MM.1S (cell line): ENCODE results near the gene BACE2.

ENCODE experiments used
- DNase-seq: peaks from one replicate; pipeline ENCODE4 v3.0.0-alpha.2; 2015
- H2AFZ ChIP-seq: fragments of 300-600 bp; sonication (generic); 2 replicates; pipeline ENCODE4 v1.6.0; 2016; ENCODE audit warnings: antibody characterized with exemption, low read length
- H3F3A ChIP-seq: fragments of 300-600 bp; sonication (generic); 2 replicates; pipeline ENCODE4 v1.6.1; 2016; ENCODE audit warnings: mild to moderate bottlenecking, antibody characterized with exemption, low read length, moderate library complexity, mixed read lengths; ENCODE audit not compliant: insufficient read depth
- H3K27ac ChIP-seq: fragments of 300-600 bp; sonication (generic); 2 replicates; pipeline ENCODE4 v1.5.1; 2016; ENCODE audit warnings: mild to moderate bottlenecking, low read length
- H3K27me3 ChIP-seq: fragments of 300-600 bp; sonication (generic); replicated peaks from 2 replicates; pipeline ENCODE4 v1.6.0; 2016; ENCODE audit warnings: low read length; ENCODE audit not compliant: insufficient read depth
- H3K36me3 ChIP-seq: fragments of 300-600 bp; sonication (generic); replicated peaks from 2 replicates; pipeline ENCODE4 v1.6.1; 2016; ENCODE audit warnings: mild to moderate bottlenecking, low read length, mixed read lengths; ENCODE audit not compliant: insufficient read depth
- H3K4me1 ChIP-seq: fragments of 300-600 bp; sonication (generic); 2 replicates; pipeline ENCODE4 v1.6.1; 2016; ENCODE audit warnings: low read length, mixed read lengths
- H3K4me2 ChIP-seq: fragments of 300-600 bp; sonication (generic); 2 replicates; pipeline ENCODE4 v1.6.0; 2016; ENCODE audit warnings: low read depth, low read length
- H3K4me3 ChIP-seq: fragments of 300-600 bp; sonication (generic); 2 replicates; pipeline ENCODE4 v1.5.1; 2016; ENCODE audit warnings: low read length, mixed read lengths
- H3K79me2 ChIP-seq: fragments of 300-600 bp; sonication (generic); 2 replicates; pipeline ENCODE4 v1.6.1; 2016; ENCODE audit warnings: mixed run types, low read length, mixed read lengths
- H3K9ac ChIP-seq: fragments of 300-600 bp; sonication (generic); 2 replicates; pipeline ENCODE4 v1.6.1; 2016; ENCODE audit warnings: low read length, mixed read lengths
- H3K9me2 ChIP-seq: fragments of 300-600 bp; sonication (generic); replicated peaks from 2 replicates; pipeline ENCODE4 v1.6.1; 2016; ENCODE audit warnings: mild to moderate bottlenecking, low read length, mixed read lengths; ENCODE audit not compliant: insufficient read depth
- H3K9me3 ChIP-seq: fragments of 300-600 bp; sonication (generic); replicated peaks from 2 replicates; pipeline ENCODE4 v1.6.1; 2016; ENCODE audit warnings: mild to moderate bottlenecking, low read length, mixed read lengths; ENCODE audit not compliant: insufficient read depth
- H4K20me1 ChIP-seq: fragments of 300-600 bp; sonication (generic); 2 replicates; pipeline ENCODE4 v1.6.1; 2016; ENCODE audit warnings: mild to moderate bottlenecking, low read length, moderate library complexity, mixed read lengths; ENCODE audit not compliant: insufficient read depth
- EZH2 ChIP-seq: fragments of 300-600 bp; sonication (generic); optimal IDR thresholded peaks from 2 replicates; pipeline ENCODE3; 2017; ENCODE audit warnings: low read depth, mild to moderate bottlenecking, antibody characterized with exemption, low read length, mixed read lengths
- EZH2phosphoT487 ChIP-seq: fragments of 300-600 bp; sonication (generic); IDR thresholded peaks from 2 replicates; pipeline ENCODE4 v1.6.1; 2018; ENCODE audit warnings: antibody characterized with exemption, low read length
- TF ChIP-seq, protein P1 (sequence below): fragments of 300-600 bp; sonication (generic); IDR thresholded peaks from 2 replicates; pipeline ENCODE4 v1.5.1; 2016; ENCODE audit warnings: antibody characterized with exemption, low read length, mixed read lengths

BACE2 gene

DNA sequence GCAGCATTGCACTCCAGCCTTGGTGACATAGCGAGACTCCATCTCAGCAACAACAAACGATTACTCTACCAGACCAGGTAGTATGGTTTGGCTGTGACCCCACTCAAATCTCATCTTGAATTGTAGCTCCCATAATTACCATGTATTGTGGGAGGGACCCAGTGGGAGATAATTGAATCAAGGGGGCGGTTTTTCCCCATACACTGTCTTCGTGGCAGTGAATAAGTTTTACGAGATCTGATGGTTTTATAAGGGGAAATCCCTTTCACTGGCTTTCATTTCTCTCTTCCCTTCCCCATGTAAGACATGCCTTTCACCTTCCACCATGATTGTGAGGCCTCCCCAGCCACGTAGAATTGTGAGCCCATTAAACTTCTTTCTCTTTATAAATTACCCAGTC lies 66.0 kb downstream of the BACE2 start:
- H3K9me3 ChIP-seq = no peaks in the 10 kb centered on the region
- H3K4me2 ChIP-seq = no peak overlapping the region
- TF ChIP-seq EZH2 (no peak), EZH2phosphoT487 (no peak)
- TF ChIP-seq, protein P1, sequence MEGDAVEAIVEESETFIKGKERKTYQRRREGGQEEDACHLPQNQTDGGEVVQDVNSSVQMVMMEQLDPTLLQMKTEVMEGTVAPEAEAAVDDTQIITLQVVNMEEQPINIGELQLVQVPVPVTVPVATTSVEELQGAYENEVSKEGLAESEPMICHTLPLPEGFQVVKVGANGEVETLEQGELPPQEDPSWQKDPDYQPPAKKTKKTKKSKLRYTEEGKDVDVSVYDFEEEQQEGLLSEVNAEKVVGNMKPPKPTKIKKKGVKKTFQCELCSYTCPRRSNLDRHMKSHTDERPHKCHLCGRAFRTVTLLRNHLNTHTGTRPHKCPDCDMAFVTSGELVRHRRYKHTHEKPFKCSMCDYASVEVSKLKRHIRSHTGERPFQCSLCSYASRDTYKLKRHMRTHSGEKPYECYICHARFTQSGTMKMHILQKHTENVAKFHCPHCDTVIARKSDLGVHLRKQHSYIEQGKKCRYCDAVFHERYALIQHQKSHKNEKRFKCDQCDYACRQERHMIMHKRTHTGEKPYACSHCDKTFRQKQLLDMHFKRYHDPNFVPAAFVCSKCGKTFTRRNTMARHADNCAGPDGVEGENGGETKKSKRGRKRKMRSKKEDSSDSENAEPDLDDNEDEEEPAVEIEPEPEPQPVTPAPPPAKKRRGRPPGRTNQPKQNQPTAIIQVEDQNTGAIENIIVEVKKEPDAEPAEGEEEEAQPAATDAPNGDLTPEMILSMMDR = no peak
- no peak overlapping the region for H3K27ac ChIP-seq
- H3K27me3 ChIP-seq = no peaks in the 10 kb centered on the region
- H3K9ac ChIP-seq = no peak overlapping the region
- H3K36me3 ChIP-seq = no peaks in the 10 kb centered on the region
- no peaks in the 10 kb centered on the region for H4K20me1 ChIP-seq
- DNase-seq = no peak
- H3K79me2 ChIP-seq = no peaks in the 10 kb centered on the region
- H2AFZ ChIP-seq = no peak overlapping the region
- H3K4me1 ChIP-seq = no peaks in the 10 kb centered on the region
- no peaks in the 10 kb centered on the region for H3K9me2 ChIP-seq
- H3K4me3 ChIP-seq = no peak overlapping the region
- H3F3A ChIP-seq = no peaks in the 10 kb centered on the region

DNA sequence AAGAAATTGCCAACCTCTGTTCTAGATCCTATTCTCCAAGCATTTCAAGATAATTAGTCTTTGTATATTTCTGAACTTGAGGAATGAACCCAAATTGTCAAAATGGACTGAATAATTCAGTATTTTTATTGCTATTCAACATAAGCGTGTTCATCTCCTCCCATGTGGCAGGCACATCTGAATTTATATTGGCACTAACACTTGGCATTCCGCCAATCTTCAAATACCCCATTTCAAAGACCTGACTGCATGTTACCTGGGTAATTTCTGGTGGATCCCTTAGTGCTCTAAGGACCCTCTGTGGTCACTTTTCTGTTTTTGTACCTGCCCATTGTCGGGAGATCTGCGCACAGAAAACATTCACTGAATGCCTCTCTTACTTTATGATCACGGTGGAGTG lies 66.6 kb downstream of the BACE2 start:
- no peaks in the 10 kb centered on the region for H4K20me1 ChIP-seq
- no peaks in the 10 kb centered on the region for H3K4me1 ChIP-seq
- no peaks in the 10 kb centered on the region for H3K9me3 ChIP-seq
- no peak for DNase-seq
- H3K36me3 ChIP-seq = no peaks in the 10 kb centered on the region
- TF ChIP-seq EZH2phosphoT487 = no peak
- TF ChIP-seq, protein P1 = no peak
- no peak for TF ChIP-seq EZH2
- H3K4me2 ChIP-seq = no peak overlapping the region
- no peak overlapping the region for H3K4me3 ChIP-seq
- no peaks in the 10 kb centered on the region for H3K9me2 ChIP-seq
- H3K27me3 ChIP-seq = no peaks in the 10 kb centered on the region
- H3K79me2 ChIP-seq = no peaks in the 10 kb centered on the region
- no peak overlapping the region for H3K27ac ChIP-seq
- no peak overlapping the region for H2AFZ ChIP-seq
- H3F3A ChIP-seq = no peaks in the 10 kb centered on the region
- H3K9ac ChIP-seq = no peak overlapping the region

- Histone ChIP-seq H3K4me3 (no peak overlapping the region), H3K36me3 (no peaks in the 10 kb centered on the region), H2AFZ (no peak overlapping the region), H3F3A (no peaks in the 10 kb centered on the region), H3K9me3 (no peaks in the 10 kb centered on the region), H3K27ac (no peak overlapping the region), H3K4me1 (no peaks in the 10 kb centered on the region), H3K9ac (no peak overlapping the region), H3K79me2 (no peaks in the 10 kb centered on the region), H4K20me1 (no peaks in the 10 kb centered on the region), H3K27me3 (no peaks in the 10 kb centered on the region), H3K9me2 (no peaks in the 10 kb centered on the region), H3K4me2 (no peak overlapping the region)
- DNase-seq = no peak
- TF ChIP-seq EZH2 = no peak
- TF ChIP-seq, protein P1 = no peak
- TF ChIP-seq EZH2phosphoT487 = no peak
Observed at GRCh38 chr21:41235201-41235600, 67.2 kb downstream of the BACE2 start.
